ENCODE measurements around the gene TBATA. TPM values are rescaled to one million over a fixed set of nuclear protein-coding genes. Genes with fewer than 3 reads are reported as not detected.

The TBATA gene
- total RNA-seq, 1 donor from 2014 or later, result not detected

DNA sequence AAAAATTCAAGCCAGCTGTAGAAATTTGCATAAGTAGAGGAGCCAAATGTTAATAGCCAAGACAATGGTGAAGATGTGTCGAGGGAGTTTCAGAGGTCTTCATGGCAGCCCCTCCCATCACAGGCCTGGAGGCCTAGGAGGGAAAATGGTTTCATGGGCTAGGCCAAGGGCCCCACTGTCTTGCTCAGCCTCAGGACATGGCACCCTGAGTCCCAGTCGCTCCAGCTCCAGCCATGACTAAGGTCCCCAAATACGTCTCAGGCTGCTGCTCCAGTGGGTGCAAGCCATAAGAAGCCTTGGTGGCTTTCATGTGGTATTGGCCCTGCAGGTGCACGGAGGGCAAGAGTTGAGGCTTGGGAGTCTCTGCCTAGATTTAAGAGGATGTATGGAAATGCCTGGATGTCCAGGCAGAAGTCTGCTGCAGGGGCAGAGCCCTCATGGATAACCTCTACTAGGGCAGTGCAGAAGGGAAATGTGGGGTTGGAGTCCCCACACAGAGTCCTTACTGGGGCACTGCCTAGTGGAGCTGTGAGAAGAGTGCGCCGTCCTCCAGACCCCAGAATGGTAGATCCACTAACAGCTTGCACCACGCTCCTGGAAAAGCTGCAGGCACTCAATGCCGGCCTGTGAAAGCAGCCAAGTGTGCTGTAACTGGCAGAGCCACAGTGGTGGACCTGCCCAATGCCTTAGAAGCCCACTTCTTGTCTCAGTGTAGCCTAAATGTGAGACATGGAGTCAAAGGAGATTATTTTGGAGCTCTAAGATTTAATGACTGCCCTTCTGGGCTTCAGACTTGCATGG, 19.2 kb downstream of the TBATA start:
- Histone ChIP-seq H3K4me3 (ENCODE audit: low read depth, low read length) (no peak overlapping the region), H3K27me3 (ENCODE audit: control insufficient read depth, insufficient read depth, low read length) (no peaks in the 10 kb centered on the region), H3K36me3 (ENCODE audit: control insufficient read depth, insufficient read depth, low read length) (no peaks in the 10 kb centered on the region)
- DNase-seq (ENCODE audit: low read depth), result no peak
- TF ChIP-seq, protein P1, sequence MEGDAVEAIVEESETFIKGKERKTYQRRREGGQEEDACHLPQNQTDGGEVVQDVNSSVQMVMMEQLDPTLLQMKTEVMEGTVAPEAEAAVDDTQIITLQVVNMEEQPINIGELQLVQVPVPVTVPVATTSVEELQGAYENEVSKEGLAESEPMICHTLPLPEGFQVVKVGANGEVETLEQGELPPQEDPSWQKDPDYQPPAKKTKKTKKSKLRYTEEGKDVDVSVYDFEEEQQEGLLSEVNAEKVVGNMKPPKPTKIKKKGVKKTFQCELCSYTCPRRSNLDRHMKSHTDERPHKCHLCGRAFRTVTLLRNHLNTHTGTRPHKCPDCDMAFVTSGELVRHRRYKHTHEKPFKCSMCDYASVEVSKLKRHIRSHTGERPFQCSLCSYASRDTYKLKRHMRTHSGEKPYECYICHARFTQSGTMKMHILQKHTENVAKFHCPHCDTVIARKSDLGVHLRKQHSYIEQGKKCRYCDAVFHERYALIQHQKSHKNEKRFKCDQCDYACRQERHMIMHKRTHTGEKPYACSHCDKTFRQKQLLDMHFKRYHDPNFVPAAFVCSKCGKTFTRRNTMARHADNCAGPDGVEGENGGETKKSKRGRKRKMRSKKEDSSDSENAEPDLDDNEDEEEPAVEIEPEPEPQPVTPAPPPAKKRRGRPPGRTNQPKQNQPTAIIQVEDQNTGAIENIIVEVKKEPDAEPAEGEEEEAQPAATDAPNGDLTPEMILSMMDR (IDR thresholded peaks at IDR 0.05; ENCODE audit: insufficient read depth, low read length, poor library complexity, severe bottlenecking), result no peak

DNA sequence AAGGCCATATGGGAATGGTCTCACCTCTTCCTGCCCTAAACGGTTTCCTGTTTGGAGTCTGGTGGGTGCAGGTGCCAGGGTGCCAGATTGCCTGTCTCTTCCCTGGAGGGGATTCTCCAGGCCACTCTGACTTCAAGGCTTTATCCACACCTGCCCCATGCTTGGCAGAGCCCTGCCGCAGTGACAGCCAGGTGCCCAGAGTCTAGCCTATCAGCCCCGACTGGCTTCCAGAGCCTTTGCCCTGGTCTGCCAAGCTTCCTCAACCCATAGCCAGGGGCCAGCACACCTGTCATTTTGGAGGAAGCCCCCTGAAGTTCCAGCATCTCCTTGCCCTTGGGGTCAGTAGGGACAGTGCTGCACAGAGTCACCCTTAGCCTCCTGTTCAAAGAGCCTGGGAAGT, 21.6 kb downstream of the TBATA start:
- Histone ChIP-seq H3K36me3 (ENCODE audit: control insufficient read depth, insufficient read depth, low read length) (no peaks in the 10 kb centered on the region), H3K4me3 (ENCODE audit: low read depth, low read length) (no peak overlapping the region), H3K27me3 (ENCODE audit: control insufficient read depth, insufficient read depth, low read length) (peaks cover 10% of the 10 kb centered on the region)
- no peak for DNase-seq (ENCODE audit: low read depth)
- TF ChIP-seq, protein P1 (IDR thresholded peaks at IDR 0.05; ENCODE audit: insufficient read depth, low read length, poor library complexity, severe bottlenecking), result no peak

- no peaks in the 10 kb centered on the region for H3K36me3 ChIP-seq (ENCODE audit: control insufficient read depth, insufficient read depth, low read length)
- peaks cover 10% of the 10 kb centered on the region for H3K27me3 ChIP-seq (ENCODE audit: control insufficient read depth, insufficient read depth, low read length)
- TF ChIP-seq, protein P1 (IDR thresholded peaks at IDR 0.05; ENCODE audit: insufficient read depth, low read length, poor library complexity, severe bottlenecking), result no peak
- DNase-seq (ENCODE audit: low read depth), result no peak
- no peak overlapping the region for H3K4me3 ChIP-seq (ENCODE audit: low read depth, low read length)
Measured at GRCh38 chr10:70762441-70763175, 22.6 kb downstream of the TBATA start.

DNA sequence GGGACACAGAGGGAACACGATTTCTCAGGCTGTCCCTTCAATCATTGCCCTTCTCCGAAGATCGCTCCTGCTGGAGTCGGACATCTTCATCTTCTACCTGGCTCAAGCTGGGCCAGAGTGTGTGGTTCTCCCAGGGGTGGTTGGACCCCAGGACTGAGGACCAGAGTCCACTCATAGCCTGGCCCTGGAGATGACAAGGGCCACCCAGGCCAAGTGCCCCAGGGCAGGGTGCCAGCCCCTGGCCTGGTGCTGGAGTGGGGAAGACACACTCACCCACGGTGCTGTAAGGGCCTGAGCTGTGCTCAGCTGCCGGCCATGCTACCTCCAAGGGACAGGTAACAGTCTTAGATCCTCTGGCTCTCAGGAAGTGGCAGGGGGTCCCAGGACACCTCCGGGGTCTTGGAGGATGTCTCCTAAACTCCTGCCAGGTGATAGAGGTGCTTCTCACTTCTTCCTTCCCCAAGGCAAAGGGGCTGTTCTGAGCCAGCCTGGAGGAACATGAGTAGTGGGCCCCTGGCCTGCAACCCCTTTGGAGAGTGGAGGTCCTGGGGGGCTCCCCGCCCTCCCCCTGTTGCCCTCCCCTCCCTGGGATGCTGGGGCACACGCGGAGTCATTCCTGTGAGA, 23.3 kb downstream of the TBATA start:
- no peaks in the 10 kb centered on the region for H3K36me3 ChIP-seq (ENCODE audit: control insufficient read depth, insufficient read depth, low read length)
- DNase-seq (ENCODE audit: low read depth), result no peak
- TF ChIP-seq, protein P1 (IDR thresholded peaks at IDR 0.05; ENCODE audit: insufficient read depth, low read length, poor library complexity, severe bottlenecking), result no peak
- H3K27me3 ChIP-seq (ENCODE audit: control insufficient read depth, insufficient read depth, low read length), result peaks cover 10% of the 10 kb centered on the region
- H3K4me3 ChIP-seq (ENCODE audit: low read depth, low read length), result no peak overlapping the region

DNA sequence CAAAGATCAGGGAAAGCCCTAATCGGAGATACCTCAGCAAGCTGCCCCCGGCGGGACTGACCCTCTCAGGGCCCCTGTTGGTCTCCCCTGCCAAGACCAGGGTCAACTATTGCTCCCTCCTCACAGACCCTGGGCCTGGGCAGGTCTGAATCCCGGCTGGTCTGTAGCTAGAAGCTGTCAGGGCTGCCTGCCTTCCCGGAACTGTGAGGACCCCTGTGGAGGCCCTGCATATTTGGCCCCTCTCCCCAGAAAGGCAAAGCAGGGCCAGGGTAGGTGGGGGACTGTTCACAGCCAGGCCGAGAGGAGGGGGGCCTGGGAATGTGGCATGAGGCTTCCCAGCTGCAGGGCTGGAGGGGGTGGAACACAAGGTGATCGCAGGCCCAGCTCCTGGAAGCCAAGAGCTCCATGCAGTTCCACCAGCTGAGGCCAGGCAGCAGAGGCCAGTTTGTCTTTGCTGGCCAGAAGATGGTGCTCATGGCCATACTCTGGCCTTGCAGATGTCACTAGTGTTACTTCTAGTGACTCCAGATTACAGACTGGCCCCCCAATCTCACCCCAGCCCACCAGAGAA, 24.1 kb downstream of the TBATA start:
- Histone ChIP-seq H3K36me3 (ENCODE audit: control insufficient read depth, insufficient read depth, low read length) (no peaks in the 10 kb centered on the region), H3K4me3 (ENCODE audit: low read depth, low read length) (no peak overlapping the region), H3K27me3 (ENCODE audit: control insufficient read depth, insufficient read depth, low read length) (peaks cover 10% of the 10 kb centered on the region)
- DNase-seq (ENCODE audit: low read depth), result no peak
- TF ChIP-seq, protein P1 (IDR thresholded peaks at IDR 0.05; ENCODE audit: insufficient read depth, low read length, poor library complexity, severe bottlenecking), result no peak

Measured in kidney epithelial cell (primary cell).